ENCODE data around the gene LAMTOR4. TPM values are rescaled to one million over a fixed set of nuclear protein-coding genes. Genes with fewer than 3 reads are reported as not detected.

Gene LAMTOR4
- total RNA-seq, 6 experiments from 2014 or later: 35.8 to 66.6 (median 44.9) TPM

DNA sequence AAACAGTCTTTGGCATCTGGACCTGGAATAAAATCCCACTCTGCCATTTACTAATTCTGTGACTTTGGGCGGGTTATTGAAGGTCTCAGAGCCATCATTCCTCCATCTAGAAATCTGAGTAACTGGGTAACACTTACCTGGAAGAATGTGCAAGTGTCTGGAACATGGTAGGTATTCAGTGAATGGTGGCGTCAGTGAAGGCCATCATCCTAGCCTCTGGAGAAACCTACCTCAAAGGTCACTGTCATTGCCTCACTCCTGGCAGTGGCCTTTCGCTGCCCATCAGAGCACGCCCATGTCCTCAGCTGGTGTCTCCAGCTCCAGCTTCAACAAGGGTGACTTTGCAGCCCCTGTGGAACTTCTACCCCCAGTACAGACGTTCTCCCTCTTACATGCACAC is 15.2 kb downstream of the LAMTOR4 start:
- H3K9me3 ChIP-seq: no peaks in the 10 kb centered on the region
- TF ChIP-seq, protein P1, sequence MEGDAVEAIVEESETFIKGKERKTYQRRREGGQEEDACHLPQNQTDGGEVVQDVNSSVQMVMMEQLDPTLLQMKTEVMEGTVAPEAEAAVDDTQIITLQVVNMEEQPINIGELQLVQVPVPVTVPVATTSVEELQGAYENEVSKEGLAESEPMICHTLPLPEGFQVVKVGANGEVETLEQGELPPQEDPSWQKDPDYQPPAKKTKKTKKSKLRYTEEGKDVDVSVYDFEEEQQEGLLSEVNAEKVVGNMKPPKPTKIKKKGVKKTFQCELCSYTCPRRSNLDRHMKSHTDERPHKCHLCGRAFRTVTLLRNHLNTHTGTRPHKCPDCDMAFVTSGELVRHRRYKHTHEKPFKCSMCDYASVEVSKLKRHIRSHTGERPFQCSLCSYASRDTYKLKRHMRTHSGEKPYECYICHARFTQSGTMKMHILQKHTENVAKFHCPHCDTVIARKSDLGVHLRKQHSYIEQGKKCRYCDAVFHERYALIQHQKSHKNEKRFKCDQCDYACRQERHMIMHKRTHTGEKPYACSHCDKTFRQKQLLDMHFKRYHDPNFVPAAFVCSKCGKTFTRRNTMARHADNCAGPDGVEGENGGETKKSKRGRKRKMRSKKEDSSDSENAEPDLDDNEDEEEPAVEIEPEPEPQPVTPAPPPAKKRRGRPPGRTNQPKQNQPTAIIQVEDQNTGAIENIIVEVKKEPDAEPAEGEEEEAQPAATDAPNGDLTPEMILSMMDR (IDR thresholded peaks at IDR 0.05): no peak
- TF ChIP-seq POLR2A (IDR thresholded peaks at IDR 0.05): no peak
- H3K4me3 ChIP-seq: no peak overlapping the region
- no peaks in the 10 kb centered on the region for H3K36me3 ChIP-seq
- WGBS (ENCODE audit: insufficient coverage, low coverage, low lambda C conversion rate, missing lambda C conversion rate): 100% methylated on average over 1 of the region's 5 CpGs
- DNase-seq: no peak
- intact Hi-C loops (cut with DNase I): no loop called here
- no peaks in the 10 kb centered on the region for H3K27me3 ChIP-seq
- H3K4me1 ChIP-seq: no peaks in the 10 kb centered on the region
- H3K27ac ChIP-seq: no peak overlapping the region
- no peak for ATAC-seq

DNA sequence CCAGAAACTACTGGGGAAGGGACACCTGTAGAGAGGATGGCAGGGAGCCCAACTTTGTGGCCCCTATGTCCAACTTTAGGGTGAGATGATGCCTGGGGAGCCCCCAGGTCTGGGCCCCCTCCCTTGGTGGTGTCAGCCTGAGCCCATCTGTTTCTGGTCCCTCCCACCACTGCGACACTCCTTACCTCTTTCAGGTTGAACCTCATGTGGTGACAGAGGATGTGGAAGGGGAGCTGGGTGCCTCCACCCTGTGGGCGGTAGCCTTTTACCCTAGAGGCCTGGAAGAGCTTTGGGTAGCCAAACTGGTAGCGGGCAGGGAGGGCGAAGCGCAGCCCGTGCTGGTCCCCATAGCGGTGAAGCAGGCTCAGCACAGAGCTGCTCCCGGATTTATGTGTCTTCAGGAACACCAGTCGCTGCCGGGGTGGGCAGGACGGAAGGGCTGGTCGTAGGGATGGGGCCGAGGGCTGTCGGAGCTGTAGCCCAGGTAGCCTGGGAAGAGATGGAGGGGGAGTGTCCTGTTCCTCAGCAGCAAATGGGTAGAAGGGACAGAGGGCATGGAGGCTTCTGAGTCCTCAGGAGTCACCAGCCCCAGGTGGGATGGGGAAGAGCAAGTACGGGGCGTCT is 17.7 kb downstream of the LAMTOR4 start:
- DNase-seq (no peak), ATAC-seq (no peak)
- TF ChIP-seq POLR2A (IDR thresholded peaks at IDR 0.05): no peak
- TF ChIP-seq, protein P1 (IDR thresholded peaks at IDR 0.05): no peak
- H3K27me3 ChIP-seq: no peaks in the 10 kb centered on the region
- no peaks in the 10 kb centered on the region for H3K9me3 ChIP-seq
- H3K4me3 ChIP-seq: no peak overlapping the region
- WGBS (ENCODE audit: insufficient coverage, low coverage, low lambda C conversion rate, missing lambda C conversion rate): 50% methylated on average over 11 of the region's 16 CpGs
- intact Hi-C loops (cut with DNase I): no loop called here
- no peak overlapping the region for H3K27ac ChIP-seq
- peaks cover 0 to 5% (median 2%) of the 10 kb centered on the region in 4 donors for H3K4me1 ChIP-seq
- H3K36me3 ChIP-seq: no peaks in the 10 kb centered on the region

DNA sequence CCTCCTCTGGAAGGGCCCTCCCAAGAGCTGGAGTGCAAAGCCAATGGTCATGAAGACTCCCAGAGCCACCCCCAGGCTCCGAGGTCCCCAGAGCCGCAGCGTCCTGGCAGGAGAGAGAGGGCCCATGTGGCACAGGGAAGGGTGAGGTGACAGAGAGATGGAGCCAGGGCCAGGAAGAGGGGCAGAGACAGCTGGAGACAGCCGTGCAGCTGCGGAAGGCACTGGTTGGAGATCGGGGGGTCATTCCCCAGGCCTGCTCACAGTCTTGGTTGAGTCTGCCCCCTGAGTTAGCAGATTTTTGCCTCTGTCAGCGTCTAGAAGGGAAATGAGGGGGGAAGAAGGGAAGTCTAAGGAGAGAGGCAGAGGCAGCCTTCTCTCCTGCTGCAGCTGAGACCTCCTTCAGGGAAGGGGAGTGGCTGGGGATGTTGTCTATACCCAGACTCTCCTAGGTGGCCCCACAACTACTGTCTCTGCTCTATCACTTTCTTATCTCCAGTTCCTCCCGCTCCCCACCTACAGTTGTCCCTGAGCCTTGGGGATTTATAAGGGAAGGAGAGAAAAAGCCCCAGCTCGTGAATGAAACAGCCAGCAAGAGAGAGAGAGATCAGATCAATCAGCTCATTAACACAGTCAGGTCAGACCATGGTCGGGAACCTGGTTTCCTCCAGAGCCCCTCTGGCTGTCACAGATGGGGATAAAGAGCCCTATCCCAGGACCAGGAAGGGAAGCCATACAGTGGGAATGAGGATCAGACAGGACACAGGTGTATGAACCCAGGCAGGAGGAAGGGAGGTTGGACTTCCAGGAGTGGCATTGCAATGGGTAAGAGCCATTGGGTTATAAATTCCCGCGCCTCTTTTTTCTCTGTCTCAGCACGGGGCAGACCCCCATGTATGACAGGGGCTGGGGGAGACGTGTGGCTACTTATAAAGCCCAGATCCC is 18.5 kb downstream of the LAMTOR4 start:
- Histone ChIP-seq H3K36me3 (no peaks in the 10 kb centered on the region), H3K27ac (no peak overlapping the region), H3K27me3 (no peaks in the 10 kb centered on the region), H3K4me3 (no peak overlapping the region), H3K9me3 (no peaks in the 10 kb centered on the region), H3K4me1 (peaks cover 0 to 6% (median 2%) of the 10 kb centered on the region in 4 donors)
- intact Hi-C loops (cut with DNase I): no loop called here
- DNase-seq: no peak
- peak in 2 of 4 donors; percentile 5 to 34 for ATAC-seq
- 11% methylated on average over 10 of the region's 14 CpGs for WGBS (ENCODE audit: insufficient coverage, low coverage, low lambda C conversion rate, missing lambda C conversion rate)
- TF ChIP-seq, protein P1 (IDR thresholded peaks at IDR 0.05): no peak
- TF ChIP-seq POLR2A (IDR thresholded peaks at IDR 0.05): no peak

DNA sequence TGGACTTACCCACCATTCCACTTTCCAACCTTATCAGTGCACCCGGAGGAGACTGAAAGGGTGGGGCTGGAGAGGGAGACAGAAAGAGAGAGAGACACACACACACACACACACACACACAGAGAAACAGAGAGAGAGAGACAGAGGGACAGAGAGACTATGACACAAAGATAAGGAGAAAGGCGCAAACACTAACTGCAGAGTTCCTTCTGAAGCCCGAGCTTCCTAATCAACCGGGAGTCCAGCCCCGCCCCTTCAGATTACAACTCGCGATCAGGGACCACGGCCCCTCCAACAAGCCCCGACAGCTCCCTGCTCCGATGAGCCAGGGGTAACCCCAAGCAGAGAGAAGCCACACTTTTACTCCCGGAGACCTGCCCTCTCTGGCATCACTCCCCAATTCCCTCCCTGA is 19.2 kb downstream of the LAMTOR4 start:
- Histone ChIP-seq H3K4me3 (peak overlapping the region in 2 of 3 donors; percentile 9 to 37), H3K36me3 (no peaks in the 10 kb centered on the region), H3K4me1 (peaks cover 0 to 6% (median 2%) of the 10 kb centered on the region in 4 donors), H3K9me3 (no peaks in the 10 kb centered on the region), H3K27me3 (no peaks in the 10 kb centered on the region), H3K27ac (no peak overlapping the region)
- DNase-seq (no peak), ATAC-seq (peak in 3 of 4 donors; percentile 13 to 18 (median 17))
- 0% methylated on average over 10 of the region's 11 CpGs for WGBS (ENCODE audit: insufficient coverage, low coverage, low lambda C conversion rate, missing lambda C conversion rate)
- TF ChIP-seq, protein P1 (IDR thresholded peaks at IDR 0.05): no peak
- intact Hi-C loops (cut with DNase I): no loop called here
